Neural crest cell (in vitro differentiated cells): ENCODE results near the gene CABP5. TPM values are rescaled to one million over a fixed set of nuclear protein-coding genes. Genes with fewer than 3 reads are reported as not detected.

ENCODE experiments used
- DNase-seq: peaks from one replicate; pipeline ENCODE4 v3.0.0; 2021; ENCODE audit warnings: low read depth, mixed read lengths, low spot score
- H3K27ac Mint-ChIP-seq: one replicate; pipeline ENCODE4 v1.8.0; 2021; ENCODE audit warnings: mild to moderate bottlenecking, mixed read lengths; ENCODE audit not compliant: unreplicated experiment
- H3K27me3 Mint-ChIP-seq: 2 replicates; pipeline ENCODE4 v1.8.0; 2021; ENCODE audit warnings: low read depth, mild to moderate bottlenecking, mixed read lengths
- H3K36me3 Mint-ChIP-seq: 2 replicates; pipeline ENCODE4 v1.8.0; 2021; ENCODE audit warnings: low read depth, mild to moderate bottlenecking, mixed read lengths
- H3K4me1 Mint-ChIP-seq: 2 replicates; pipeline ENCODE4 v1.8.0; 2021; ENCODE audit warnings: mixed read lengths
- H3K4me3 Mint-ChIP-seq: one replicate; pipeline ENCODE4 v1.8.0; 2021; ENCODE audit warnings: mild to moderate bottlenecking, mixed read lengths
- H3K9me3 Mint-ChIP-seq: 2 replicates; pipeline ENCODE4 v1.8.0; 2021; ENCODE audit warnings: mixed read lengths
- total RNA-seq: library from RNA; stranded (reverse); gene quantifications from 2 replicates; pipeline ENCODE4 v1.2.1, GENCODE V29; 2021
- TF ChIP-seq, protein P1 (sequence below): fragments of 200-600 bp; sonication (generic); conservative IDR thresholded peaks from 2 replicates; pipeline ENCODE4 v1.5.0; 2021; ENCODE audit warnings: antibody characterized with exemption, mild to moderate bottlenecking

CABP5 gene
- total RNA-seq, 1 donor from 2014 or later: not detected

DNA sequence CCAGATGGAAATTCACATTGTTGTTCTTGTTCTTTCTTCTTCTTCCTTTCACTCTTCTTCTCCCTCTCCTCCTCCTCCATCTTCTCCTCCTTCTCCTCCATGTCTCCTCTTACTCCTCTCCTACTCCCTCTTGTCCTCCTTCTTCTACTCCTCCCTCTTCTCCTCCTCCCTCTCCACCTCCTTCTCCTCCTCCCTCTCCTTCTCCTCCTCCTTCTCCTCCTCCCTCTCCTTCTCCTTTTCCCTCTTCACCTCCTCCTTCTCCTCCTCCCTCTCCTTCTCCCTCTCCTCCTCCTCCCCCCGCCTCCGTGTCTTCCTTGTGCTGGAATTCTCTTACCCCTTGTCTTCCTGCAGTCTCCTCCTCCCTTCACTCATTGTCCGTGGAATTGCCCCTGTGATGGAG lies 18.4 kb downstream of the CABP5 start:
- H3K4me3 Mint-ChIP-seq: no peak overlapping the region
- H3K27ac Mint-ChIP-seq: no peak overlapping the region
- DNase-seq: no peak
- no peaks in the 10 kb centered on the region for H3K36me3 Mint-ChIP-seq
- H3K4me1 Mint-ChIP-seq: no peaks in the 10 kb centered on the region
- TF ChIP-seq, protein P1, sequence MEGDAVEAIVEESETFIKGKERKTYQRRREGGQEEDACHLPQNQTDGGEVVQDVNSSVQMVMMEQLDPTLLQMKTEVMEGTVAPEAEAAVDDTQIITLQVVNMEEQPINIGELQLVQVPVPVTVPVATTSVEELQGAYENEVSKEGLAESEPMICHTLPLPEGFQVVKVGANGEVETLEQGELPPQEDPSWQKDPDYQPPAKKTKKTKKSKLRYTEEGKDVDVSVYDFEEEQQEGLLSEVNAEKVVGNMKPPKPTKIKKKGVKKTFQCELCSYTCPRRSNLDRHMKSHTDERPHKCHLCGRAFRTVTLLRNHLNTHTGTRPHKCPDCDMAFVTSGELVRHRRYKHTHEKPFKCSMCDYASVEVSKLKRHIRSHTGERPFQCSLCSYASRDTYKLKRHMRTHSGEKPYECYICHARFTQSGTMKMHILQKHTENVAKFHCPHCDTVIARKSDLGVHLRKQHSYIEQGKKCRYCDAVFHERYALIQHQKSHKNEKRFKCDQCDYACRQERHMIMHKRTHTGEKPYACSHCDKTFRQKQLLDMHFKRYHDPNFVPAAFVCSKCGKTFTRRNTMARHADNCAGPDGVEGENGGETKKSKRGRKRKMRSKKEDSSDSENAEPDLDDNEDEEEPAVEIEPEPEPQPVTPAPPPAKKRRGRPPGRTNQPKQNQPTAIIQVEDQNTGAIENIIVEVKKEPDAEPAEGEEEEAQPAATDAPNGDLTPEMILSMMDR: no peak
- peaks cover 64% of the 10 kb centered on the region for H3K27me3 Mint-ChIP-seq
- no peaks in the 10 kb centered on the region for H3K9me3 Mint-ChIP-seq

DNA sequence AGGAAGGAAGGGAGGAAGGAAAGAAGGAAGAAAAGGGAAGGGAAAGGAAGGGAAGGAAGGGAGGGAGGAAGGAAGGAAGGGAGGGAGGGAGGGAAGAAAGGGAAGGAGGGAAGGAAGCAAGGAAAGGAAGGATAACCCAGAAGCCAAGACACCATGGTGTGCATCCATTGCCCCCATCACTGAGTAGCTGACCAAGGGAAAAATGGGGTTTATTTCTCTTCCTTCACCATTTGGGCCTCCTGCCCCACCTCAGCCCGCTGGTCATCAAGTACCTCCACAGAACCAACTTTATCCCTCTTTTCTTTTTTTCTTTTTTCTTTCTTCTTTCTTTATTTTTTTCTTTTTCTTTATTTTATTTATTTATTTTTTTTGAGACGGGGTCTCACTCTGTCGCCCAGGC lies 20.4 kb downstream of the CABP5 start:
- Mint-ChIP-seq H3K27ac (no peak overlapping the region), H3K4me3 (no peak overlapping the region), H3K9me3 (no peaks in the 10 kb centered on the region), H3K4me1 (no peaks in the 10 kb centered on the region), H3K27me3 (peaks cover 68% of the 10 kb centered on the region), H3K36me3 (no peaks in the 10 kb centered on the region)
- no peak for DNase-seq
- TF ChIP-seq, protein P1: no peak

DNA sequence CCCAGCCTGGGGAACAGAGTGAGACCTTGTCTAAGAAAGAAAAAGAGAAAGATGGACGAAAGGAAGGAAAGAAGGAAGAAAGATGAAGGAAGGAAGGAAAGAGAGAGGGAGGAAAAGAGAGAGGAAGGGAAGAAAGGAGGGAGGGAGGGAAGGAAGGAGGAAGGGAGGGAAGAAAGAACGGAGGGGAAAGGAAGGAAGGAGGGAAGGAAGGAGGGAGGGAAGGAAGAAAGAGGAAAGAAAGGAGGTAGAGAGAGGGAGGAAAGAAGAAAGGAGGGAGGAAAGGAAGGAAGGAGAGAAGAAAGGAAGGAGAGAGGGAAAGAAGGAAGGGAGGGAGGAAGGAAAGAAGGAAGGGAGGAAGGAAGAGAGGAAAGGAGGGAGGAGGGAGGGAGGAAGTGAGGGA lies 20.9 kb downstream of the CABP5 start:
- H3K4me1 Mint-ChIP-seq: no peaks in the 10 kb centered on the region
- H3K9me3 Mint-ChIP-seq: no peaks in the 10 kb centered on the region

DNA sequence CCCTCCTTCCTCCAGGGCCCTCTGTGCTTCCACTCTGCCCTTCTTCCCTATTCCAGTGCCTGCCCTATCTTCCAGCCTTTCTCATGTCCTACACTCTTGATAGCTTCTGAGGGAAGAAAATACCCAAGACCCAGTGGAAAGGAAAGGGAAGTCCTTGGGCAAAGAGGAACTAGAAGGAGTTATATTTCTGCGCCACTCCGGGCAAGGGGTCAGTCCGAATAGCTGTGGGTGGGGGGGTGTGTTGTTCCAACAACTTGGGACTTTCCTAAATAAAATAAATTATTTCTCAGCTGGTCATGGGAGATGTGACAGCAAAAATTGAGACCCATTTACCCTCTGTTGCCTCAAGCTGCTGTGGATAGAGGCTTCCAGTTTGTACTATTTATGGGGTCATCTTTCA lies 23.2 kb downstream of the CABP5 start:
- Mint-ChIP-seq H3K4me3 (no peak overlapping the region), H3K27ac (no peak overlapping the region), H3K36me3 (no peaks in the 10 kb centered on the region), H3K4me1 (no peaks in the 10 kb centered on the region), H3K27me3 (peaks cover 68% of the 10 kb centered on the region), H3K9me3 (no peaks in the 10 kb centered on the region)
- no peak for DNase-seq
- TF ChIP-seq, protein P1: no peak

More for the DNA sequence above, 20.9 kb downstream of the CABP5 start:
- TF ChIP-seq, protein P1: no peak
- no peak for DNase-seq
- no peaks in the 10 kb centered on the region for H3K36me3 Mint-ChIP-seq
- H3K4me3 Mint-ChIP-seq: no peak overlapping the region
- H3K27ac Mint-ChIP-seq: no peak overlapping the region
- peaks cover 71% of the 10 kb centered on the region for H3K27me3 Mint-ChIP-seq

DNA sequence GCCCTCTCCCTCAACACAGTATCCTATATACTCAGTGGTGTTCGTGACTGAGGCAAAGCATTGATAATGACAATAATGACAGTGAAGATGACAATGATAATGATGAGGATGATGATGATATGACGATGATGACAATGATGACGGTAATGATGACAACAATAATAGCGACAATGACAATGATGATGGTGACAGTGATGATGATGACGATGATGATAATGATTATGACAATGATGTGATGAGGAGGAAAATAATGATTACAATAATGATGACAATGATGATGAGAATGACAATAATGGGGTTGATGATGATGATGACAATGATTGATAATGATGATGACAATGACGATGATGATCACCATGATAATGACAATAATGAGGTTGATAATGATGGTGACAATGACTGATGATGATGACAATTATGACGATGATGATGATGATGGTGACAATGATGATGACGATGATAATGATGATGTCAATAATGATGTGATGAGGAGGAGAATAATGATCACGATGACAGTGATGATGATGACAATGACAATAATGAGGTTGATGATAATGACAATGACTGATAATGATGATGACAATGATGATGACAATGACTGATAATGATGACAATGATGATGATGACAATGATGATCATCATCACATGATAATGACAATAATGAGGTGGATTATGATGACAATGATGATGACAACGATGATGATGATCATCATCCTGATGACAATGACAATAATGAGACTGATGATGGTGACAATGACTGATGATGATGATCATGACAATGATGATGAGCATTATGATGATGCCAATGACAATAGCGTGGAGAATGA lies 32.7 kb downstream of the CABP5 start:
- Mint-ChIP-seq H3K4me3 (no peak overlapping the region), H3K4me1 (no peaks in the 10 kb centered on the region), H3K9me3 (peaks cover 5% of the 10 kb centered on the region), H3K27ac (no peak overlapping the region), H3K36me3 (no peaks in the 10 kb centered on the region), H3K27me3 (peaks cover 14% of the 10 kb centered on the region)
- DNase-seq: no peak
- TF ChIP-seq, protein P1: no peak
